GM13976 (cell line): ENCODE data around the gene APLNR.

ENCODE experiments used
- DNase-seq: peaks from one replicate; pipeline ENCODE4 v3.0.0; 2012; ENCODE audit warnings: low spot score
- in situ Hi-C: fragments of 300-500 bp; cut with MboI; formaldehyde crosslinking; loops from one replicate; pipeline ENCODE4 v1.12.0; 2022; ENCODE audit warnings: low sequenced_read_pairs, mixed read lengths, inconsistent platforms; ENCODE audit not compliant: unreplicated experiment
- TF ChIP-seq, protein P1 (sequence below): IDR thresholded peaks from 2 replicates; pipeline ENCODE4 v1.5.1; 2012; ENCODE audit warnings: borderline replicate concordance, mild to moderate bottlenecking; ENCODE audit not compliant: insufficient read depth; ENCODE audit errors: extremely low read depth, missing control alignments, control extremely low read depth

The APLNR gene

DNA sequence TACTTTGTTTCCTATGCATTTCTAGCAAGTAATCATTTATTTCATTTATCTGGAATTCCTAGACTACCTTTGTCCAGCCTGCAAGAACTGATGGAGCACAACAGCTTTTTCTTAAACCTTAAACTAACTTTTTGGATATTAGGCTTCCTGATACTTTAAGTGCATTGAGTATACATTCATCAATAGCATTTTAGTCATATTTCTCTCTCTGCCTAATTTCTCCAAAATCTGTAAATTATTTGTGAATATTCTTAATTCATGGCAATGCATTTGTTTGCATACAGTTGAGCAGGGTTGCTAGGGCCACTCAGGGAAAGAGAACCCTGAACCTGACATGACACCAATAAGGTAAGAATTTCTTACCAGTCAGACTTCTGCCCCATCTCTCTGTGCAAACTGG lies 29.1 kb upstream of the APLNR start:
- TF ChIP-seq, protein P1, sequence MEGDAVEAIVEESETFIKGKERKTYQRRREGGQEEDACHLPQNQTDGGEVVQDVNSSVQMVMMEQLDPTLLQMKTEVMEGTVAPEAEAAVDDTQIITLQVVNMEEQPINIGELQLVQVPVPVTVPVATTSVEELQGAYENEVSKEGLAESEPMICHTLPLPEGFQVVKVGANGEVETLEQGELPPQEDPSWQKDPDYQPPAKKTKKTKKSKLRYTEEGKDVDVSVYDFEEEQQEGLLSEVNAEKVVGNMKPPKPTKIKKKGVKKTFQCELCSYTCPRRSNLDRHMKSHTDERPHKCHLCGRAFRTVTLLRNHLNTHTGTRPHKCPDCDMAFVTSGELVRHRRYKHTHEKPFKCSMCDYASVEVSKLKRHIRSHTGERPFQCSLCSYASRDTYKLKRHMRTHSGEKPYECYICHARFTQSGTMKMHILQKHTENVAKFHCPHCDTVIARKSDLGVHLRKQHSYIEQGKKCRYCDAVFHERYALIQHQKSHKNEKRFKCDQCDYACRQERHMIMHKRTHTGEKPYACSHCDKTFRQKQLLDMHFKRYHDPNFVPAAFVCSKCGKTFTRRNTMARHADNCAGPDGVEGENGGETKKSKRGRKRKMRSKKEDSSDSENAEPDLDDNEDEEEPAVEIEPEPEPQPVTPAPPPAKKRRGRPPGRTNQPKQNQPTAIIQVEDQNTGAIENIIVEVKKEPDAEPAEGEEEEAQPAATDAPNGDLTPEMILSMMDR: no peak
- no peak for DNase-seq
- in situ Hi-C loops: no loop called here

DNA sequence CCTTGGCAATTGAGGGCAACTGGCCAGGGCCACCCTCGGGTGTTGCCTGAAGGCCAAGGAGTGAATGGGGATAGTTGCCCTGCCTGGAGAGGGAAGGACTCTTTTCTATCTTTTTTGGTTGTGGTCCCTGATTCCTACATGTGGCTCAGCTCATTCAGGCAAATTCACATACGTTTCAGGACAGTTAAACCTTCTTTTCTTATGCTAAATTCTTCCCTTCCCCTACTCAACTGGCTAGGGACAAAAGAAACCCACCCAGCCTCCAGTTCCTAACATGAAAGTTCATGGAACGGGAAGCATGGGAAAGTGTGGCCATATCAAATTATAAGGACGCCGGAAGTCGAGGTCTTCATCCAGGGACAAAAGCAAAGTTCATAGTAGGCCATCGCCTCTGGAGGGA lies 26.3 kb upstream of the APLNR start:
- in situ Hi-C loops: no loop called here
- TF ChIP-seq, protein P1: no peak
- DNase-seq: no peak

DNA sequence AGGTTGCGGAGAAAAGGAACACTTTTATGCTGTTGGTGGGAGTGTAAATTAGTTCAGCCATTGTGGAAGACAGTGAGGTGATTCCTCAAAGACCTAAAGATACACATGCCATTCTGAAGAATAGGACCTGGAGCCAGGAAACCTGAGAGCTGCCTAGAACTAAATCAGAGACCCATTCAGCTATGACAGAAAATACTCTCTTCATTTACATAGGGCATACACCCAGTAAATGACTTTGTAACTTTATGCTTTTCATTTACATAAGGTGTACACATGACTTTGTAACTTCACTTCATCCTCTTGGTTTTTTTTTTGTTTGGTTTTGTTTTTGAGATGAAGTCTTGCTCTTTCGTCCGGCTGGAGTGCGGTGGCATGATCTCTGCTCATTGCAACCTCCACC lies 25.1 kb upstream of the APLNR start:
- DNase-seq: no peak
- TF ChIP-seq, protein P1: no peak
- in situ Hi-C loops: no loop called here

DNA sequence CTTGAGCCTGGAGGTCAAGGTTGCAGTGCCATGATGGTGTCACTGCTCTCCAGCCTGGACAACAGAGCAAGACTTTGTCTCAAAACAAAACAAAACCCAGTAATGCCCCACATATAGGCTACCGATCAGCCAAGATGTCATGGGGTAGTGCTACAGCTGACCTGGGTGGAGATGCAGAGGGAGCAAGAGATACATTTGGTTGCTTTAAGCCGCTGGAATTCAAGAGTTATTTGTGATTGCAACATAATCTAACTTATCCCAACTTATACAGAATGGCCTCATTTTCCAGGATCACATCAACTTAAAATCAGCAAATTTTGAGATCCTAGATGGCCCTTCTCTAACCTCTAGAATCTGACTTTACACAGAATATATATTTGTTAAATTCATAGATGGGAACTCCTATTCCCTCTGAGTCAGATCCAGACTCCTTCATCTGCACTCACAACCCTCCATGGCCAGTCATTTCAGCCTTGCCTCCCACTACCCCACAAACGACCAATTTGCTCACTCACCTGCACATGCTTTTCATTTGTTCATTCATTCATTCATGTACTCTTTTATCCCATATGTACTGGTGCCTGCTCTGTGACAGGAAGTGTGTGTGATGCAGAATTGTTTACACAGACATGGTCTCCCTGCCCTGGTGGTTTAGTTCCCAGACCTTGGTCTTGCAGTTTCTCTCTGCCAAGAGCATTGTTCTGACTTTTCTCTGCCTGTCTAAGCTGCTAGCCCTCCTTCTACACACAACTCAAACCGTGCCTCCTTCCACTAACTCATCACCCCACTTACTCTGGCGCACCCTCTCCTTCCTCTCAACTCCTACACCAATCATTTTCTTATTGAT lies 24.1 kb upstream of the APLNR start:
- TF ChIP-seq, protein P1: no peak
- in situ Hi-C loops: no loop called here
- no peak for DNase-seq

DNA sequence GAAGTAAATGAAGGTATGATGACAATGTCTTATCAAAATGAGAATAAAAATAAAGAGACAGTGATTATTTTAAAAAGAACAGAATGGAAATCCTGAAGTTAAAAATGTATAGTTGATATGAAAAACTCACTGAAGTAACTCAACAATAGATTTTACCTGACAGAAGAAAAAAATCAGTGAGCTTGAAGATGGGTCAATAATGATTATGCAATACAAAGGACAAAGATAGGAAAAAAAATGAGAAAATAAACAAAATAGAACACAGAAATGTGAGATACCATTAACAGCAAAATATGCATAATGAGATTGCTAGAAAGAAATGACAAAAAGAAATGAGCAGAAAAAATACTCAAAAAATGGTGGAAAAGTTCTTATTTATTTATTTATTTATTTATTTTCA lies 19.1 kb upstream of the APLNR start:
- TF ChIP-seq, protein P1: no peak
- in situ Hi-C loops: loop anchor here (10.0 kb wide), 1 partner anchor 411 kb away; no protein-coding TSS in a partner anchor
- DNase-seq: no peak

DNA sequence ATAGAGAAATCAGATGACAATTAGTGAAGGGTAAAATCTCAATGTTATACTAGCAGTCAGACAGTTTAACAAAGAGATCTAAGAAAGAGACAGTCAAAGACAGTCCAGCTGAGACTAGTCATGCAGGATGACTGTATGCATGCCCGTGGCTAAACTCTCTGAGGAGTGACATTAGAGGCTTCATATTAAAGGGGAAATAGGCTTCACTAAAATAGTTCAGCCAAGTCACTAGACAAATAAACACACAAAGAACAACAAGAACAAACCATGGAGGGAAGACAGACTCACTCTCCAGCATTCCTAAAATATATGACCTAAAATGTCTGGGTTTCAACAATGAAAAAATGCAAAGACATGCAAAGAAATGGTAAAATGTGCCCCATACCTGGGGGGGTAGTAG lies 18.6 kb upstream of the APLNR start:
- TF ChIP-seq, protein P1: no peak
- in situ Hi-C loops: loop anchor here (10.0 kb wide), 1 partner anchor 411 kb away; no protein-coding TSS in a partner anchor
- no peak for DNase-seq
